Activated CD4-positive, alpha-beta T cell treated with anti-CD3 and anti-CD28 coated beads, Interleukin-2, amount 10 ng/mL, durations not matched to agents 7 days and 5 days (primary cell): ENCODE measurements around the gene HERC4. TPM values are rescaled to one million over a fixed set of nuclear protein-coding genes. Genes with fewer than 3 reads are reported as not detected.
"Not testable (repeated sequence)": the region's sequence is repeated elsewhere in the genome, so short reads cannot be mapped to it uniquely, and the experiment has no call there.

Source experiments
- CTCF ChIA-PET: fragments of 350-600 bp; sonication (Branson Sonifier 250); formaldehyde crosslinking; loops from one replicate; lab custom pipeline; 2021; ENCODE audit warnings: antibody characterized with exemption; lab: Charles Lee
- POLR2A ChIA-PET: fragments of 350-600 bp; sonication (Branson Sonifier 250); formaldehyde crosslinking; loops from one replicate; lab custom pipeline; 2021; ENCODE audit warnings: antibody characterized with exemption; lab: Charles Lee
- DNase-seq: peaks from one replicate; pipeline ENCODE4 v3.0.0-alpha.2; 2020
- H3K27ac Mint-ChIP-seq: one replicate; pipeline ENCODE4 v1.8.0; 2021; ENCODE audit warnings: mild to moderate bottlenecking, moderate library complexity, mixed read lengths
- H3K27me3 Mint-ChIP-seq: one replicate; pipeline ENCODE4 v1.8.0; 2021; ENCODE audit warnings: mixed read lengths
- H3K36me3 Mint-ChIP-seq: one replicate; pipeline ENCODE4 v1.8.0; 2021; ENCODE audit warnings: low read depth, mixed read lengths
- H3K4me1 Mint-ChIP-seq: one replicate; pipeline ENCODE4 v1.8.0; 2021; ENCODE audit warnings: mixed read lengths
- H3K4me3 Mint-ChIP-seq: one replicate; pipeline ENCODE4 v1.8.0; 2021; ENCODE audit warnings: mild to moderate bottlenecking, moderate library complexity, mixed read lengths
- H3K9me3 Mint-ChIP-seq: one replicate; pipeline ENCODE4 v1.8.0; 2021; ENCODE audit warnings: mixed read lengths
- total RNA-seq, 2 experiments: library from RNA; stranded (reverse); gene quantifications; one replicate each; pipeline ENCODE4 v1.2.3, GENCODE V29; 2021

Gene HERC4
- total RNA-seq, 2 experiments from 2014 or later = 53.8 to 58.3 TPM

DNA sequence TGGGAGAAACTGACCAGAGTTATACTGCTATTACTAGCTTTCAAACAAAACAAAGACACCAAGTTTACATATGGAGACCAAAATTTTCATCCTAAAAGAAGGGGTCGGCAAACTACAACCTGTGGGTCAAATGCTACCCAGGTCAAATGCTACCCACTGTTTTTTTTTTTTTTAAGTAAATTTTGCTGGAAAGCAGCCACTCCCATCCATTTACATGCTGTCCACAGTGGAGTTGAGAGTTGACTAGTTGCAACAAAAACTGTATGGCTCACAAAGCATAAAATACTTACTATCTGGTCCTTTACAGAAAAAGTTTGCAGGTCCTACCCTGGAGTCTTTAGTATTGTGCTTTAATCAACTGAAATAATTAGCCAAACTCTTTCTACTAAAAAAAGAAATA, 99.2 kb downstream of the HERC4 start:
- peaks cover 7% of the 10 kb centered on the region for H3K9me3 Mint-ChIP-seq
- CTCF ChIA-PET = no interaction called here
- H3K36me3 Mint-ChIP-seq = peaks cover 67% of the 10 kb centered on the region
- peaks cover 2% of the 10 kb centered on the region for H3K4me1 Mint-ChIP-seq
- H3K27ac Mint-ChIP-seq = no peak overlapping the region
- POLR2A ChIA-PET = no interaction called here
- no peak for DNase-seq
- no peaks in the 10 kb centered on the region for H3K27me3 Mint-ChIP-seq
- H3K4me3 Mint-ChIP-seq = no peak overlapping the region

DNA sequence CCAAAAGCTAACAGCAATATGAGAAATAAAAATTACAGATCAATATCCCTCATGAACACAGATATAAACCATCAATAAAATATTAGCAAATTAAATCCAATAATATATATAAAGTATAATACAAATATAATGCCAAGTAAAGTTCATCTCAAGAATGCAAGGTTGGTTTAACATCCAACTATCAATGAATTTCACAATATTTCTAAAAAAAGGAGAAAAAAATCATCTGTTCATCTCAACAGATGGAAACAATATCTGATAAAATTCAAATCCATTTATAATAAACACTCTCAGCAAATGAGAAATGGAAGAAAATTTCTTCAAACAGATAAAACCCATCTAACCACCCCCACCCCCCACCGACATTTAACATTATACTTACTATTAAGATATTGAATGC, 103.8 kb downstream of the HERC4 start:
- Mint-ChIP-seq H3K27me3 (no peaks in the 10 kb centered on the region), H3K9me3 (peaks cover 11% of the 10 kb centered on the region), H3K4me1 (no peaks in the 10 kb centered on the region), H3K4me3 (no peak overlapping the region), H3K36me3 (peaks cover 66% of the 10 kb centered on the region), H3K27ac (no peak overlapping the region)
- DNase-seq = no peak
- ChIA-PET POLR2A (no interaction called here), CTCF (interaction anchor here (0.7 kb wide), 1 partner anchor 11 kb away, joined by 3 read pairs; no protein-coding TSS in a partner anchor)

DNA sequence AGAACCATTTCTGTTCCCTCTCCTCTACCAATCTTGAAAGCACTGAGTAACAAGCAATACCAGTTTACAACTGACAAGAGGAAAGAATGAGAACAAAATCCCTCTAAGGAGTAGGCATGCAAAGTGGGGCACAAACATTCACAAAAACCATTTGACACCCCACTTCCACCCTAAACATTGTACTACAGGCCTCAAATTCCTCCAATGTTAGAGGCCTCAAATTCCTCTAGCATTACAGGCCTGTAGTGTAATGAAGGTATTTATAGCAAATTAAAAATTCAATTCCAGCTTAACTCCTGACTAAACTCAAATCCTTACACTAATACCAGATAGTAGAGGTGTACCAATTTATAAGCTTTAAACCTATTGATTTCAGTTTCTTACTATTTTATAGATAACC, 105.2 kb downstream of the HERC4 start:
- ChIA-PET CTCF (no interaction called here), POLR2A (no interaction called here)
- no peak for DNase-seq
- no peaks in the 10 kb centered on the region for H3K4me1 Mint-ChIP-seq
- no peak overlapping the region for H3K4me3 Mint-ChIP-seq
- H3K9me3 Mint-ChIP-seq = peaks cover 8% of the 10 kb centered on the region
- no peak overlapping the region for H3K27ac Mint-ChIP-seq
- H3K36me3 Mint-ChIP-seq = peaks cover 67% of the 10 kb centered on the region
- H3K27me3 Mint-ChIP-seq = no peaks in the 10 kb centered on the region

DNA sequence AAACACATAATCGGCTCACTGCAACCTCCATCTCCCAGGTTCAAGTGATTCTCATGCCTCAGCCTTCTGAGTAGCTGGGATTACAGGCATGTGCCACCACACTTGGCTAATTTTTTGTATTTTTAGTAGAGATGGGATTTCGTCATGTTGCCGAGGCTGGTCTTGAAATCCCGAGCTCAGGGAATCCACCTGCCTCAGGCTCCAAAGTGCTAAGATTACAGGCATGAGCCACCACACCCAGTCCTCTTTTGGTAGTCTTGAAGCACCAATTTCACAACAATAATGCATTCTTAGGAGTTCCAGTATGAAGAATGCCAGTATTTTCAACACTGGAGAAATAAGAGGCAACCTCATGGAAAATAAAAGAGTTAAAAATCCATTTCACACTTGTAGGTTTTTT, 109.0 kb downstream of the HERC4 start:
- H3K27me3 Mint-ChIP-seq, DNase-seq, H3K9me3 Mint-ChIP-seq, H3K4me3 Mint-ChIP-seq, CTCF ChIA-PET, H3K27ac Mint-ChIP-seq, H3K4me1 Mint-ChIP-seq, POLR2A ChIA-PET: not testable (repeated sequence)
- H3K36me3 Mint-ChIP-seq = peaks cover 55% of the 10 kb centered on the region

DNA sequence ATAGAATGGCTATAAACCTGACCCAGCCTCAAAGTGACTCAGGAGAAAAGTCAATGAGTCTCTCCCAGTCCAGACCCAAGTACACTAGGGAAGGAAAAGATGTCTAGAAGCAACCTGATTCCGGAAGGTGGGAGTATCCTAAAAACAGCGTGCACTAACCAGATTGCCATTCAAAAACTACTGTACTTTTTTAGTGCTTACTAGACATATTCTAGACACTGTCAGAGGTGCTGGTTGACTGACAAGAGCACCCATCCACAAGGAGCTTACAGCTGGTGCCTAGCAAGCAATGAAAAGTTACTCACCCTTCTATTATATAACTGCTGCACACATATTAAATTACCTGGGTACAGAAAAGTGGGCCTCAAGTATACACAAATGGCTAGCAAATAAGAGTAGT, 109.6 kb downstream of the HERC4 start:
- Mint-ChIP-seq H3K4me3 (no peak overlapping the region), H3K27me3 (no peaks in the 10 kb centered on the region), H3K4me1 (no peaks in the 10 kb centered on the region), H3K36me3 (peaks cover 54% of the 10 kb centered on the region), H3K27ac (no peak overlapping the region), H3K9me3 (no peaks in the 10 kb centered on the region)
- POLR2A ChIA-PET = no interaction called here
- CTCF ChIA-PET = no interaction called here
- DNase-seq = no peak

DNA sequence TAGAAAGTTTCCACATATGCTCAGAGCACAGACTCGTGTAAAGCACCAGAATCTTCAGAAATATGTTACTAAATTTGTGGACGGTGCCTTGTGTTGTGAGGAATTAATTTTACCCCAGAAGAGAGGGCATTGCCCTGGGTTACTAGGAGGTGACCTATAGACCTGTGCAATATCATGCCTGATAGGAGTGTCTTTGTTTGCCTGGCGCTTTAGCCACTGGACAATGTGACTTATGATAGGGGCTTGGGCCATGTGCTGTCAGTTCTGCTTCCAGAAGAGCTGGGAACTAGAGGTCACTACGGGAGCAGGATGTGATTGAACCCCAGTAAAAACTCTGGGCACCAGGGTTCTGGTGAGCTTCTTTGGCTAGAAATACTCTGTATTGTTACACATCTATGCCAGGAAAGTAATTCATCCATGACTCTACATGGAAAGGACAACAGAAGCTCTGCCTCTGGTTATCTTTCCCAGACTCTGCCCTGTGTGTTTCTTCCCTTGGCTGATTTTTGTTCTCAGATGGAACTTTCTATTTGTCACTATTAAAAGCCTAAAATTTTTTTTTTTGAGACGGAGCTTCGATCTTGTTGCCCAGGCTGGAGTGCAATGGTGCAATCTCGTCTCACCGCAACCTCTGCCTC, 115.1 kb downstream of the HERC4 start:
- Mint-ChIP-seq H3K36me3 (peaks cover 26% of the 10 kb centered on the region), H3K9me3 (no peaks in the 10 kb centered on the region), H3K4me3 (no peak overlapping the region), H3K27me3 (no peaks in the 10 kb centered on the region), H3K27ac (no peak overlapping the region), H3K4me1 (no peaks in the 10 kb centered on the region)
- no peak for DNase-seq
- CTCF ChIA-PET = interaction anchor here (0.6 to 1.2 kb wide), 4 partner anchors 8 to 415 kb away, joined by 3 to 5 read pairs (median 4); no protein-coding TSS in a partner anchor
- POLR2A ChIA-PET = interaction anchor here (0.6 kb wide), 1 partner anchor 57 kb away, joined by 3 read pairs; no protein-coding TSS in a partner anchor

DNA sequence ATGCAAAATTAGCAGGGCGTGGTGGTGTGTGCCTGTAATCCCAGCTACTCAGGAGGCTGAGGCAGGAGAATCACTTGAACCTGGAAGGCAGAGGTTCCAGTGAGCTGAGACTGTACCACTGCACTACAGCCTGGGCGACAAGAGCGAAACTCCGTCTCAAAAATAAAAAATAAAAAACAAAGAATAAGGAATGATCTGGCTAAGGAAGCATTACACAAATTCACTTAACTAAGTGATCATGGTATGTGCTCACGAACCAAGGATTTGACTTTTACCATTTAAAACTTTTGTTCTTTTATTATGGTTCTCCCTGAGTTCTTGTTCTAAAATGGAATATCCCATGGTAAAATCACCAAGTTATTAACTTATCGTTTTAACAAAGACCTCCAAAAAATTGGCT, 119.5 kb downstream of the HERC4 start:
- CTCF ChIA-PET = interaction anchor here (0.7 to 1.0 kb wide), 2 partner anchors 8 to 70 kb away, joined by 3 read pairs; no protein-coding TSS in a partner anchor
- Mint-ChIP-seq H3K4me1 (no peaks in the 10 kb centered on the region), H3K9me3 (no peaks in the 10 kb centered on the region), H3K4me3 (no peak overlapping the region), H3K36me3 (peaks cover 30% of the 10 kb centered on the region), H3K27ac (no peak overlapping the region), H3K27me3 (no peaks in the 10 kb centered on the region)
- POLR2A ChIA-PET = no interaction called here
- DNase-seq = no peak

DNA sequence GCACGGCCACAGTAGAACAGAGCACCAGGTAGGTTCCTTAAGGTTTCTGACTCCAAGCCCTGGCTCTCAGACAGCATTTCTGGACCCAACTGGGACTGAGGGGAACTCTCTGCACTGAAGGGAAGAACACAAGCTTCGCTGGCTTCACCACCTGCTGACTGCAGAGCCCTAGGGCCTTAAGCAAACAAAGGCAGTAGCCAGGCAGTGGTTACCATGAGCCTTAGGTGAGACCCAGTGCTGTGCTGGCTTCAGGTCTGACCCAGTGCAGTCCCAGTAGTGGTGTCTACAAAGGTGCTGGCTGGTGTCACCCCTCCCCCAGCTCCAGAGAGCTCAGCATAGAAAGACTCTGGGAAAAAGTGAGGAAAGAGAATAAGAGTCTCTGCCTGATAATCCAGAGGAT, 131.2 kb downstream of the HERC4 start:
- POLR2A ChIA-PET = no interaction called here
- no peak overlapping the region for H3K4me3 Mint-ChIP-seq
- no peaks in the 10 kb centered on the region for H3K4me1 Mint-ChIP-seq
- H3K27ac Mint-ChIP-seq = no peak overlapping the region
- no peak for DNase-seq
- no peaks in the 10 kb centered on the region for H3K27me3 Mint-ChIP-seq
- H3K36me3 Mint-ChIP-seq = peaks cover 50% of the 10 kb centered on the region
- peaks cover 9% of the 10 kb centered on the region for H3K9me3 Mint-ChIP-seq
- CTCF ChIA-PET = interaction anchor here (0.6 to 1.2 kb wide), 2 partner anchors 10 to 609 kb away, joined by 3 read pairs; no protein-coding TSS in a partner anchor

DNA sequence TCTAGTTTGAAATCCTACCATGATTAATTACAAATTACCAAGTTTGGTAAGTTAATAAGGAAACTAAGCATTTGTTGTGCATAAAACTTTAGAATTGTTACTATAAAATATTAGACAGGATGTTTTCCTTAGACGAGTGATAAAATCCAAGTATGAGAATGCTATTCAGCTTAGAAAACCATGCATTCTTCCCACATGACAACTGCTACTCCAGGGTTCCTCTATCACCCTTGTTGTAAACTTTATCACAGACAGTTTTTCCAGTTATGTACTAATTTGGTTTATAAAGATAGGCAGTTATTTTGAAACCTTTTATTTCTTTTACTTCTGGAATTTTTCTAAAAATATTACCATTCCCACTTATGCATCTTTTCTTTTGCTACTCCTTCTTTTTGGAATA, 138.7 kb downstream of the HERC4 start:
- no peak overlapping the region for H3K4me3 Mint-ChIP-seq
- POLR2A ChIA-PET = no interaction called here
- H3K27me3 Mint-ChIP-seq = no peaks in the 10 kb centered on the region
- CTCF ChIA-PET = no interaction called here
- no peaks in the 10 kb centered on the region for H3K9me3 Mint-ChIP-seq
- no peak overlapping the region for H3K27ac Mint-ChIP-seq
- H3K4me1 Mint-ChIP-seq = peaks cover 4% of the 10 kb centered on the region
- DNase-seq = no peak
- peaks cover 41% of the 10 kb centered on the region for H3K36me3 Mint-ChIP-seq

DNA sequence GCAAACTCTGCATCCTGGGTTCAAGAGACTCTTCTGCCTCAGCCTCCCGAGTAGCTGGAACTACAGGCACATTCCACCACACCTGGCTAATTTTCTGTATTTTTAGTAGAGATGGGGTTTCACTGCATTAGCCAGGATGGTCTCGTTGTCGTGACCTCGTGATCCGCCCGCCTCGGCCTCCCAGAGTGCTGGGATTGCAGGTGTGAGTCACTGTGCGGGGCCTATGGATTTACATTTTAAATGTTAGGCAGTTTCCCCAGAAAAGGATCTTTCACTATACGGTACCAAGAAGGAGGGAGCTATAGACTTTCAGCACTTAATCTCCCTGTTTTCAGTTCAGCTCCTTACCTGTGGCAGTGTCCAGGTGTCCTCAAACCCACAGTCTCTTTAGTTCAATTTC, 139.9 kb downstream of the HERC4 start:
- H3K4me1 Mint-ChIP-seq = peaks cover 4% of the 10 kb centered on the region
- no peaks in the 10 kb centered on the region for H3K27me3 Mint-ChIP-seq
- peaks cover 40% of the 10 kb centered on the region for H3K36me3 Mint-ChIP-seq
- no peaks in the 10 kb centered on the region for H3K9me3 Mint-ChIP-seq
- no peak overlapping the region for H3K4me3 Mint-ChIP-seq
- no peak for DNase-seq
- POLR2A ChIA-PET = no interaction called here
- H3K27ac Mint-ChIP-seq = peak overlapping the region; percentile 36
- CTCF ChIA-PET = no interaction called here

DNA sequence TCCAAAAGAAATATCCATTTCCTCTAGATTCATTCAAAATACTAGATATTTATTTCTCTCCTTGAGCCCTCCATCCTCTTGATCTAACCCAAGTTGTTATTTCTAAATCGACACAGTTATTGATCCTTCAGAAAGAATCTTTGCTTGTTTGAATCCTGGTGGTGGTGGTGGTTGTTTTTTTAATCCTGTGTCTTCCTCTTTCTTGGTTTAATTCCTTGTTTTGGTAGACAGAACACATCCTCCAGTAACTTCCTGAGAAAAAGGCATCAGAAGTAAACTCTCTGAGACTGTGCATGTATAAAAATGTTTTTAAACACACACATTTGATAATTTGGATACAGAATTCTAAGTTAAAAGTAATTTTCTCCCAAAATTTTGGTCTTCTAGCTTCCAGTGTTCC, 140.7 kb downstream of the HERC4 start:
- peak overlapping the region; percentile 25 for H3K27ac Mint-ChIP-seq
- ChIA-PET POLR2A (no interaction called here), CTCF (no interaction called here)
- no peaks in the 10 kb centered on the region for H3K27me3 Mint-ChIP-seq
- no peaks in the 10 kb centered on the region for H3K9me3 Mint-ChIP-seq
- DNase-seq = no peak
- H3K4me3 Mint-ChIP-seq = no peak overlapping the region
- H3K36me3 Mint-ChIP-seq = peaks cover 43% of the 10 kb centered on the region
- peaks cover 4% of the 10 kb centered on the region for H3K4me1 Mint-ChIP-seq

DNA sequence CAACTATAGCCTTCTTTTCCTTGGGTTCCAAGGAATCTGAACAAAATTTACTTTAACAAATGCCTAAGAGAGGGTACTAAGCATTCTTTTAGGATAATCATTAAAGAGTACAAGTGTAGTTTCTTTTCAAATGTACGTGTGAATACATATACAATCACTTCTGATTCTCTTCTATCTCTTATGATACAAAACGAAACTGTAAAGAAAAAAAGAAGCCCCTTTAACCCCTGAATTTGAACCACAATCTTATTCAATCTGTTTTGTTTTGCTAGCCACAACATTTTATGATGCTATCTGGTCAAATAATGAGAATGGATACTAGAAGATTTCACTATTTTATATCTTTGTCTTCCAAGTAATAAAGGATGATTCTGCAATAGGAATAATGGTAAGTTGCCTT, 141.9 kb downstream of the HERC4 start:
- no peak for DNase-seq
- ChIA-PET CTCF (no interaction called here), POLR2A (no interaction called here)
- H3K9me3 Mint-ChIP-seq = no peaks in the 10 kb centered on the region
- H3K4me3 Mint-ChIP-seq = no peak overlapping the region
- H3K36me3 Mint-ChIP-seq = peaks cover 41% of the 10 kb centered on the region
- peaks cover 2% of the 10 kb centered on the region for H3K4me1 Mint-ChIP-seq
- H3K27me3 Mint-ChIP-seq = no peaks in the 10 kb centered on the region
- no peak overlapping the region for H3K27ac Mint-ChIP-seq

DNA sequence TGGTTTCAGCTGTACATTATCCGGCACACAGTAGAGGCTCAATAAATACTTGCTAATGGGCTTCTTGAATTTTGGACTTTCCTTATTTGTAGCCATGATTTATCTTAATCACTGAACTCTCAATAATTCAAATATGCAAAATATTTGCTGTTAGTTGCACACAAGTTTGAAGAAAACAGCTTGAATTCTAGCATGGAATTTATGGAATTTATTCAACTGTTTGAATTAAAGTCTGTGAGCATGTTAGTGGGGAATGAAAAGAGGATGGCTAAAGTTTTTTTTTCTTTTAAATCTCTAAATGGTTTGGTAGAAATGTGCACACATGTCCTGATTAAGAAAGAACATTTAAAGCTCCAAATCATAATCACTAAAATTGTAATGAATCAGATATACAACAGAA, 148.1 kb downstream of the HERC4 start:
- POLR2A ChIA-PET = interaction anchor here (0.6 kb wide), 1 partner anchor 41 kb away, joined by 13 read pairs; no protein-coding TSS in a partner anchor
- Mint-ChIP-seq H3K4me3 (no peak overlapping the region), H3K4me1 (no peaks in the 10 kb centered on the region), H3K36me3 (peaks cover 32% of the 10 kb centered on the region), H3K27me3 (no peaks in the 10 kb centered on the region), H3K27ac (no peak overlapping the region), H3K9me3 (no peaks in the 10 kb centered on the region)
- CTCF ChIA-PET = interaction anchor here (0.9 kb wide), 1 partner anchor 220 kb away, joined by 3 read pairs; no protein-coding TSS in a partner anchor
- no peak for DNase-seq
